Stomach (tissue), 9 donors: ENCODE measurements around the gene SGMS1. TPM values are rescaled to one million over a fixed set of nuclear protein-coding genes. Genes with fewer than 3 reads are reported as not detected.

Source experiments
- DNase-seq, 2 donors: peaks; one replicate each; pipeline versions ENCODE4 v3.0.0 to v3.0.0-alpha.2; 2013 to 2019
- H3K27ac ChIP-seq, 5 donors: fragments of 200-600 bp in 4 of 5; sonication (generic) in 4 of 5; one replicate each; pipeline ENCODE4 v1.5.1; 2013 to 2019; ENCODE audit warnings: mild to moderate bottlenecking in 1 of 5, moderate library complexity in 1 of 5
- H3K27me3 ChIP-seq, 3 donors: fragments of 200-600 bp; sonication (generic); one replicate each; pipeline ENCODE4 v1.5.1; 2017 to 2019; ENCODE audit warnings: mixed run types in 1 of 3
- H3K36me3 ChIP-seq, 4 donors: fragments of 200-600 bp; sonication (generic); 1 replicate in 3 of 4; 2 replicates in 1 of 4; pipeline ENCODE4 v1.5.1; 2016 to 2019
- H3K4me1 ChIP-seq, 4 donors: fragments of 200-600 bp; sonication (generic); one replicate each; pipeline ENCODE4 v1.5.1; 2016 to 2019
- H3K4me3 ChIP-seq, 4 donors: fragments of 200-600 bp; sonication (generic) in 3 of 4; one replicate each; pipeline ENCODE4 v1.5.1; 2016 to 2019; ENCODE audit warnings: mild to moderate bottlenecking in 1 of 4
- H3K9me3 ChIP-seq, 4 donors: fragments of 200-600 bp; sonication (generic); one replicate each; pipeline ENCODE4 v1.5.1; 2016 to 2019
- EP300 ChIP-seq: sonication (generic); formaldehyde crosslinking; IDR thresholded peaks from one replicate; pipeline ENCODE4 v1.6.1; 2017; ENCODE audit warnings: antibody characterized with exemption
- POLR2A ChIP-seq, 4 donors: fragments of 450-650 bp; IDR thresholded peaks; one replicate each; pipeline ENCODE4 v1.6.1; 2016; ENCODE audit warnings: antibody characterized with exemption in 4 of 4, control low read depth in 2 of 4, mild to moderate bottlenecking in 1 of 4, moderate library complexity in 1 of 4
- POLR2AphosphoS5 ChIP-seq, 3 donors: sonication (generic); formaldehyde crosslinking; IDR thresholded peaks; one replicate each; pipeline ENCODE4 v1.6.1; 2016; ENCODE audit warnings: antibody characterized with exemption in 3 of 3
- WGBS, 5 donors: extraction: QIAGEN DNeasy Blood & Tissue Kit in 3 of 5; methylation state at CpG; one replicate each; pipeline versions ENCODE4 v1.1.5 to v1.1.7; 2013 to 2018; 5-methylcytosine and 5-hydroxymethylcytosine counted together
- intact Hi-C: fragments of 100-400 bp; cut with DNase I; formaldehyde crosslinking; loops from one replicate; pipeline ENCODE4 v1.15.1; 2023; ENCODE audit warnings: low total_unique reads
- polyA plus RNA-seq, 3 donors: library from polyadenylated mRNA; stranded (reverse); fragments of 200-250 nt; gene quantifications; one replicate each; pipeline ENCODE4 v1.2.3, GENCODE V29; 2013
- total RNA-seq, 5 donors: library from RNA; depleted of rRNA; stranded (reverse); fragments of >200 nt; gene quantifications; one replicate each; pipeline versions ENCODE4 v1.1.0 to v1.2.3, GENCODE V29; 2014 to 2016
- TF ChIP-seq, protein P1 (sequence below), 7 experiments: fragments of 450-650 bp in 4 of 7; fragments of 200-600 bp in 3 of 7; sonication (generic) in 3 of 7; IDR thresholded peaks; one replicate each; pipeline ENCODE4 v1.5.1; 2016 to 2019; ENCODE audit warnings: antibody characterized with exemption in 7 of 7, control low read depth in 2 of 7, mild to moderate bottlenecking in 1 of 7
- donor health status: healthy with polysubstance abuse.
- donor health status: Bipolar disorder and iron deficiency.
- donor health status: healthy.

The SGMS1 gene
- total and polyA plus RNA-seq, 8 donors = 6.2 to 229 (median 49.6) TPM

DNA sequence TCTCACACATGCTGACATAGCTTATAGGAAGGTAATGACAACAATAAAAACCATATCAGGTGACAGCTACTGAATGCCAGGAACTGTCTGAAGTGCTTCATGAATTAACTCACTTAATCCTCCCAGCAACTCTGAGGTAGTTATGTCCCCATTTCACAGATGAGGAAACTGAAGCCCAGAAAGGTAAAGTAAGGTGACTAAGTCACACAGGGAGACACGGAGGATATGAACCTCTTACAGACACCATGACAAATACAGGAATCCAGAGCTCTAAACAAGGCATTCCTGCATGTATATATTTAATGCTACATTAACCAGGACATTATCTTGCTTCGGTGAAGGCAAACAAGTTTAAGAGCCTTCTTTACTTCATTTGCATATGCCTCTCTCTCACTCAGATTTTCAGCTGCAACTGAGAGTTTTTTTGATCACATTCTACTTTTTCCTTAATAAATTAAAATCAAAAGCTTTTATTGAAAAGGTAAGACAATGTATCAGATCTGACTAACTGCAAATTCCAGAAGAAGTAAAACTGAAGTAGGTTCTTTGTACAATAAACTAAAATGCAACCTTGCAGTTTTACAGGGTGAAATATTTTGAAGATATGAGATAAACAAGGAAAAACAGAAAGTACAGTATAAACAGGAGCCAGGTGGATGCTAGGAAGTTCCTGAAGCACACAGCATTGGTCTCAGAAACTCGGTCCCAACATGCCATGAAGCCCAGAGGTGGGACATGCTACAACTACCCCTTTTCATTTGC lies 79.5 kb downstream of the SGMS1 start:
- no peak for DNase-seq
- intact Hi-C loops = no loop called here
- H3K27me3 ChIP-seq = no peaks in the 10 kb centered on the region
- no peak overlapping the region for H3K27ac ChIP-seq
- TF ChIP-seq POLR2A (IDR thresholded peaks at IDR 0.05) (no peak), EP300 (no peak), POLR2AphosphoS5 (IDR thresholded peaks at IDR 0.05) (no peak)
- TF ChIP-seq, protein P1, sequence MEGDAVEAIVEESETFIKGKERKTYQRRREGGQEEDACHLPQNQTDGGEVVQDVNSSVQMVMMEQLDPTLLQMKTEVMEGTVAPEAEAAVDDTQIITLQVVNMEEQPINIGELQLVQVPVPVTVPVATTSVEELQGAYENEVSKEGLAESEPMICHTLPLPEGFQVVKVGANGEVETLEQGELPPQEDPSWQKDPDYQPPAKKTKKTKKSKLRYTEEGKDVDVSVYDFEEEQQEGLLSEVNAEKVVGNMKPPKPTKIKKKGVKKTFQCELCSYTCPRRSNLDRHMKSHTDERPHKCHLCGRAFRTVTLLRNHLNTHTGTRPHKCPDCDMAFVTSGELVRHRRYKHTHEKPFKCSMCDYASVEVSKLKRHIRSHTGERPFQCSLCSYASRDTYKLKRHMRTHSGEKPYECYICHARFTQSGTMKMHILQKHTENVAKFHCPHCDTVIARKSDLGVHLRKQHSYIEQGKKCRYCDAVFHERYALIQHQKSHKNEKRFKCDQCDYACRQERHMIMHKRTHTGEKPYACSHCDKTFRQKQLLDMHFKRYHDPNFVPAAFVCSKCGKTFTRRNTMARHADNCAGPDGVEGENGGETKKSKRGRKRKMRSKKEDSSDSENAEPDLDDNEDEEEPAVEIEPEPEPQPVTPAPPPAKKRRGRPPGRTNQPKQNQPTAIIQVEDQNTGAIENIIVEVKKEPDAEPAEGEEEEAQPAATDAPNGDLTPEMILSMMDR (IDR thresholded peaks at IDR 0.05) = no peak
- H3K4me1 ChIP-seq = peaks cover 0 to 46% (median 21%) of the 10 kb centered on the region in 4 donors
- H3K9me3 ChIP-seq = no peaks in the 10 kb centered on the region
- H3K36me3 ChIP-seq = no peaks in the 10 kb centered on the region
- WGBS, 5 donors = 73 to 83% (median 74%) methylated on average over 3 of the region's 3 CpGs
- H3K4me3 ChIP-seq = no peak overlapping the region

- H3K4me1 ChIP-seq = peaks cover 0 to 49% (median 29%) of the 10 kb centered on the region in 4 donors
- TF ChIP-seq EP300 (no peak), POLR2A (IDR thresholded peaks at IDR 0.05) (no peak), POLR2AphosphoS5 (IDR thresholded peaks at IDR 0.05) (no peak)
- TF ChIP-seq, protein P1 (IDR thresholded peaks at IDR 0.05) = no peak
- no peak overlapping the region for H3K27ac ChIP-seq
- H3K36me3 ChIP-seq = no peaks in the 10 kb centered on the region
- intact Hi-C loops = no loop called here
- no peak overlapping the region for H3K4me3 ChIP-seq
- no peak for DNase-seq
- H3K9me3 ChIP-seq = no peaks in the 10 kb centered on the region
- H3K27me3 ChIP-seq = no peaks in the 10 kb centered on the region
Measured at GRCh38 chr10:50542871-50543270, 80.9 kb downstream of the SGMS1 start.

DNA sequence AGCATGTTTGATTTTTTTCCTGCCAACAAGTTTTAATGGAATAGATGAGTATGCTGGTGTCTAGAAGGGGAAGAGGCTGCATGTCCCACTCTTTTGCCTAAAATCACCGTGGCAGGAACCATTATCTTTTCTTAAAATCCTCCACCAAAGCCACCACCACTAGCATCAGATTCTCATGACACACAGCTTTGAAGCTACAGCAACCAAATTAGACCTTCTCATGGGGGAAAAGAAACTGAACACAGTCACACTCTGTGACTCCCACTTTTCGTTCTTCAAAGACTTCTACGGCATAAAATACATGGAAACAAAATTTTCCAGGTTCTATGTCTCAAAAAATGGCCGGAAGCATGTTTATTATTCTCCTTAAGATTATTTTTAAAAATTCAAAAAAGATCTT lies 81.8 kb downstream of the SGMS1 start:
- Histone ChIP-seq H3K9me3 (no peaks in the 10 kb centered on the region), H3K4me1 (peaks cover 0 to 49% (median 29%) of the 10 kb centered on the region in 4 donors), H3K27me3 (no peaks in the 10 kb centered on the region), H3K36me3 (no peaks in the 10 kb centered on the region), H3K27ac (no peak overlapping the region), H3K4me3 (no peak overlapping the region)
- WGBS, 5 donors = 75 to 92% (median 84%) methylated on average over 4 of the region's 4 CpGs
- intact Hi-C loops = no loop called here
- TF ChIP-seq, protein P1 (IDR thresholded peaks at IDR 0.05) = no peak
- TF ChIP-seq POLR2A (IDR thresholded peaks at IDR 0.05) (no peak), POLR2AphosphoS5 (IDR thresholded peaks at IDR 0.05) (no peak), EP300 (no peak)
- no peak for DNase-seq

- 59 to 92% (median 83%) methylated on average over 2 of the region's 2 CpGs for WGBS, 5 donors
- Histone ChIP-seq H3K9me3 (no peaks in the 10 kb centered on the region), H3K27ac (no peak overlapping the region), H3K27me3 (no peaks in the 10 kb centered on the region), H3K36me3 (no peaks in the 10 kb centered on the region), H3K4me1 (peaks cover 0 to 49% (median 29%) of the 10 kb centered on the region in 4 donors), H3K4me3 (no peak overlapping the region)
- DNase-seq = no peak
- TF ChIP-seq, protein P1 (IDR thresholded peaks at IDR 0.05) = no peak
- no peak for TF ChIP-seq POLR2A (IDR thresholded peaks at IDR 0.05)
- no peak for TF ChIP-seq EP300
- no peak for TF ChIP-seq POLR2AphosphoS5 (IDR thresholded peaks at IDR 0.05)
- intact Hi-C loops = no loop called here
Measured at GRCh38 chr10:50541317-50541716, 82.4 kb downstream of the SGMS1 start.
